ENCODE results near the gene SMC1B.

The SMC1B gene

GRCh38 chr22:45434981-45435380, 21.6 kb upstream of the SMC1B start:
- H3K4me1 Mint-ChIP-seq, result peaks cover 12% of the 10 kb centered on the region
- no peak for ATAC-seq
- no peaks in the 10 kb centered on the region for H3K9me3 Mint-ChIP-seq
- no peak for DNase-seq
- H3K27ac Mint-ChIP-seq, result no peak overlapping the region
- H3K4me3 Mint-ChIP-seq, result no peak overlapping the region
- no peaks in the 10 kb centered on the region for H3K27me3 Mint-ChIP-seq
- no peaks in the 10 kb centered on the region for H3K36me3 Mint-ChIP-seq (ENCODE audit: low read depth)

- Mint-ChIP-seq H3K36me3 (ENCODE audit: low read depth) (peaks cover 2% of the 10 kb centered on the region), H3K4me3 (no peak overlapping the region), H3K27ac (no peak overlapping the region)
Observed at GRCh38 chr22:45430871-45431270, 17.5 kb upstream of the SMC1B start.

GRCh38 chr22:45429981-45430775, 16.8 kb upstream of the SMC1B start:
- Mint-ChIP-seq H3K4me1 (peaks cover under 1% of the 10 kb centered on the region), H3K36me3 (ENCODE audit: low read depth) (peaks cover 2% of the 10 kb centered on the region), H3K9me3 (no peaks in the 10 kb centered on the region), H3K27ac (no peak overlapping the region), H3K27me3 (no peaks in the 10 kb centered on the region), H3K4me3 (no peak overlapping the region)
- ATAC-seq (no peak), DNase-seq (no peak)

More at GRCh38 chr22:45430871-45431270, 17.5 kb upstream of the SMC1B start:
- no peaks in the 10 kb centered on the region for H3K27me3 Mint-ChIP-seq
- DNase-seq (no peak), ATAC-seq (no peak)
- H3K4me1 Mint-ChIP-seq, result peaks cover 8% of the 10 kb centered on the region
- H3K9me3 Mint-ChIP-seq, result no peaks in the 10 kb centered on the region

- Mint-ChIP-seq H3K4me1 (no peaks in the 10 kb centered on the region), H3K4me3 (no peak overlapping the region), H3K27ac (no peak overlapping the region), H3K9me3 (no peaks in the 10 kb centered on the region), H3K27me3 (no peaks in the 10 kb centered on the region), H3K36me3 (ENCODE audit: low read depth) (peaks cover 2% of the 10 kb centered on the region)
- ATAC-seq, result no peak
- no peak for DNase-seq
Observed at GRCh38 chr22:45429424-45429823, 16.0 kb upstream of the SMC1B start.

GRCh38 chr22:45428391-45429385, 15.3 kb upstream of the SMC1B start:
- Mint-ChIP-seq H3K27ac (no peak overlapping the region), H3K4me3 (no peak overlapping the region), H3K27me3 (no peaks in the 10 kb centered on the region), H3K36me3 (ENCODE audit: low read depth) (peaks cover 2% of the 10 kb centered on the region), H3K4me1 (no peaks in the 10 kb centered on the region), H3K9me3 (no peaks in the 10 kb centered on the region)
- DNase-seq (no peak), ATAC-seq (no peak)

GRCh38 chr22:45427114-45427513, 13.7 kb upstream of the SMC1B start:
- DNase-seq (no peak), ATAC-seq (no peak)
- Mint-ChIP-seq H3K27me3 (no peaks in the 10 kb centered on the region), H3K27ac (no peak overlapping the region), H3K4me3 (no peak overlapping the region), H3K4me1 (no peaks in the 10 kb centered on the region), H3K36me3 (ENCODE audit: low read depth) (peaks cover 2% of the 10 kb centered on the region), H3K9me3 (no peaks in the 10 kb centered on the region)

GRCh38 chr22:45426387-45426786, 13.0 kb upstream of the SMC1B start:
- H3K27me3 Mint-ChIP-seq, result no peaks in the 10 kb centered on the region

GRCh38 chr22:45425531-45426265, 12.3 kb upstream of the SMC1B start:
- Mint-ChIP-seq H3K4me1 (peaks cover 3% of the 10 kb centered on the region), H3K27me3 (no peaks in the 10 kb centered on the region), H3K36me3 (ENCODE audit: low read depth) (peaks cover 2% of the 10 kb centered on the region), H3K4me3 (no peak overlapping the region), H3K9me3 (no peaks in the 10 kb centered on the region), H3K27ac (no peak overlapping the region)
- no peak for DNase-seq
- ATAC-seq, result no peak

More at GRCh38 chr22:45426387-45426786, 13.0 kb upstream of the SMC1B start:
- ATAC-seq, result no peak
- no peak overlapping the region for H3K4me3 Mint-ChIP-seq
- no peaks in the 10 kb centered on the region for H3K9me3 Mint-ChIP-seq
- DNase-seq, result no peak
- H3K4me1 Mint-ChIP-seq, result peaks cover 3% of the 10 kb centered on the region
- peaks cover 2% of the 10 kb centered on the region for H3K36me3 Mint-ChIP-seq (ENCODE audit: low read depth)
- H3K27ac Mint-ChIP-seq, result no peak overlapping the region

- Mint-ChIP-seq H3K4me1 (peaks cover 3% of the 10 kb centered on the region), H3K36me3 (ENCODE audit: low read depth) (peaks cover 2% of the 10 kb centered on the region), H3K27ac (no peak overlapping the region), H3K27me3 (no peaks in the 10 kb centered on the region), H3K4me3 (no peak overlapping the region), H3K9me3 (no peaks in the 10 kb centered on the region)
- DNase-seq (no peak), ATAC-seq (no peak)
Observed at GRCh38 chr22:45425101-45425500, 11.7 kb upstream of the SMC1B start.

- H3K4me3 Mint-ChIP-seq, result no peak overlapping the region
- ATAC-seq (no peak), DNase-seq (no peak)
- no peak overlapping the region for H3K27ac Mint-ChIP-seq
- H3K9me3 Mint-ChIP-seq, result no peaks in the 10 kb centered on the region
- no peaks in the 10 kb centered on the region for H3K27me3 Mint-ChIP-seq
- H3K4me1 Mint-ChIP-seq, result peaks cover 3% of the 10 kb centered on the region
- H3K36me3 Mint-ChIP-seq (ENCODE audit: low read depth), result peaks cover 4% of the 10 kb centered on the region
Observed at GRCh38 chr22:45424241-45424731, 10.9 kb upstream of the SMC1B start.

GRCh38 chr22:45423524-45423923, 10.1 kb upstream of the SMC1B start:
- DNase-seq (no peak), ATAC-seq (no peak)
- no peak overlapping the region for H3K27ac Mint-ChIP-seq
- peaks cover 3% of the 10 kb centered on the region for H3K4me1 Mint-ChIP-seq
- peaks cover 9% of the 10 kb centered on the region for H3K36me3 Mint-ChIP-seq (ENCODE audit: low read depth)
- H3K27me3 Mint-ChIP-seq, result no peaks in the 10 kb centered on the region
- H3K9me3 Mint-ChIP-seq, result no peaks in the 10 kb centered on the region
- H3K4me3 Mint-ChIP-seq, result no peak overlapping the region

- Mint-ChIP-seq H3K27ac (no peak overlapping the region), H3K36me3 (ENCODE audit: low read depth) (peaks cover 13% of the 10 kb centered on the region), H3K9me3 (no peaks in the 10 kb centered on the region), H3K4me1 (peaks cover 3% of the 10 kb centered on the region), H3K4me3 (no peak overlapping the region), H3K27me3 (no peaks in the 10 kb centered on the region)
- ATAC-seq (no peak), DNase-seq (no peak)
Observed at GRCh38 chr22:45422237-45422983, 9.0 kb upstream of the SMC1B start.

GRCh38 chr22:45421349-45422055, 8.1 kb upstream of the SMC1B start:
- ATAC-seq (no peak), DNase-seq (no peak)
- Mint-ChIP-seq H3K36me3 (ENCODE audit: low read depth) (peaks cover 13% of the 10 kb centered on the region), H3K4me1 (peaks cover 3% of the 10 kb centered on the region), H3K4me3 (no peak overlapping the region), H3K27ac (no peak overlapping the region), H3K27me3 (no peaks in the 10 kb centered on the region), H3K9me3 (no peaks in the 10 kb centered on the region)

Measured in activated naive CD8-positive, alpha-beta T cell treated with anti-CD3 and anti-CD28 coated beads, Interleukin-2, amount 50 U/mL, for 24 hours (primary cell).